IMR-90 (cell line): Measurements from ENCODE around the gene ABTB1. TPM values are rescaled to one million over a fixed set of nuclear protein-coding genes. Genes with fewer than 3 reads are reported as not detected.
A peak's percentile ranks its signal among the peaks of the same experiment; 100 is the strongest.

Experiments used
- ATAC-seq: fragments of 200-7000 bp; cut with Tn5 transposase; 2 replicates; pipeline ENCODE4 v1.9.1; 2020; ENCODE audit warnings: low read depth, mild to moderate bottlenecking, moderate library complexity
- BruUV-seq: library from RNA; stranded (reverse); fragments of 400-500 nt; replicated peaks from 2 replicates; lab custom pipeline; 2021; lab: Mats Ljungman, UMichigan
- CTCF ChIA-PET: fragments of 300-600 bp; formaldehyde crosslinking; extraction: SDS; loops from one replicate; lab custom pipeline; 2021; ENCODE audit warnings: antibody characterized with exemption; lab: Yijun Ruan, JAX
- POLR2A ChIA-PET: fragments of 300-600 bp; sonication (Branson Sonifier 250); formaldehyde crosslinking; loops from one replicate; lab custom pipeline; 2022; ENCODE audit warnings: antibody characterized with exemption; ENCODE audit not compliant: unreplicated experiment; lab: Charles Lee
- DNase-seq: peaks from one replicate; pipeline ENCODE4 v3.0.0; 2013
- H2AFZ ChIP-seq: replicated peaks from 2 replicates; pipeline ENCODE3; 2013; ENCODE audit warnings: low read length, mild to moderate bottlenecking; ENCODE audit not compliant: poor library complexity
- H2AK5ac ChIP-seq: 2 replicates; pipeline ENCODE4 v1.6.1; 2013; ENCODE audit warnings: low read depth, low read length, inconsistent platforms
- H2AK9ac ChIP-seq: replicated peaks from 2 replicates; pipeline ENCODE3; 2013; ENCODE audit warnings: mild to moderate bottlenecking, low read depth, low read length, moderate library complexity; ENCODE audit not compliant: poor library complexity
- H2BK120ac ChIP-seq: 2 replicates; pipeline ENCODE4 v1.6.1; 2013; ENCODE audit warnings: low read depth, low read length, inconsistent platforms
- H2BK15ac ChIP-seq: 3 replicates; pipeline ENCODE4 v1.6.1; 2013; ENCODE audit warnings: low read depth, low read length, inconsistent platforms
- H2BK20ac ChIP-seq: 2 replicates; pipeline ENCODE4 v1.6.1; 2013; ENCODE audit warnings: low read depth, mild to moderate bottlenecking, inconsistent platforms, low read length, moderate library complexity
- H2BK5ac ChIP-seq: 2 replicates; pipeline ENCODE4 v1.6.1; 2013; ENCODE audit warnings: mild to moderate bottlenecking, low read depth, low read length, inconsistent platforms; ENCODE audit not compliant: poor library complexity, severe bottlenecking
- H3K14ac ChIP-seq: replicated peaks from 2 replicates; pipeline ENCODE4 v1.6.1; 2013; ENCODE audit warnings: low read depth, low read length, inconsistent platforms
- H3K18ac ChIP-seq: 2 replicates; pipeline ENCODE4 v1.6.1; 2013; ENCODE audit warnings: low read depth, low read length, control low read depth
- H3K23ac ChIP-seq: 2 replicates; pipeline ENCODE4 v1.6.1; 2013; ENCODE audit warnings: low read depth, low read length, inconsistent platforms
- H3K27ac ChIP-seq: 2 replicates; pipeline ENCODE4 v1.5.1; 2013; ENCODE audit warnings: mild to moderate bottlenecking, control low read depth, low read length; ENCODE audit not compliant: insufficient read depth
- H3K27me3 ChIP-seq: 2 replicates; pipeline ENCODE4 v1.6.1; 2013; ENCODE audit warnings: low read length; ENCODE audit not compliant: control insufficient read depth, insufficient read depth
- H3K36me3 ChIP-seq: 2 replicates; pipeline ENCODE4 v1.6.1; 2013; ENCODE audit warnings: low read length, mixed read lengths; ENCODE audit not compliant: control insufficient read depth, insufficient read depth
- H3K4ac ChIP-seq: 2 replicates; pipeline ENCODE4 v1.6.1; 2013; ENCODE audit warnings: low read depth, low read length, inconsistent platforms
- H3K4me1 ChIP-seq: 2 replicates; pipeline ENCODE4 v1.6.1; 2013; ENCODE audit warnings: low read length, mixed read lengths; ENCODE audit not compliant: control insufficient read depth, insufficient read depth
- H3K4me2 ChIP-seq: 2 replicates; pipeline ENCODE4 v1.6.1; 2013; ENCODE audit warnings: low read depth, mild to moderate bottlenecking, control low read depth, low read length, moderate library complexity
- H3K4me3 ChIP-seq: 2 replicates; pipeline ENCODE4 v1.5.1; 2013; ENCODE audit warnings: low read depth, mild to moderate bottlenecking, control low read depth, low read length, moderate library complexity; ENCODE audit not compliant: insufficient read depth
- H3K56ac ChIP-seq: 2 replicates; pipeline ENCODE4 v1.6.1; 2013; ENCODE audit warnings: low read length, inconsistent platforms; ENCODE audit not compliant: insufficient read depth; ENCODE audit errors: extremely low read depth
- H3K79me1 ChIP-seq, 2 experiments: 2 replicates each; pipeline ENCODE4 v1.6.1; 2013; ENCODE audit warnings: low read length in 2 of 2, inconsistent platforms in 1 of 2, low read depth in 1 of 2
- H3K9ac ChIP-seq: 2 replicates; pipeline ENCODE4 v1.6.1; 2013; ENCODE audit warnings: low read depth, low read length, control low read depth
- H3K9me1 ChIP-seq: 2 replicates; pipeline ENCODE4 v1.6.1; 2013; ENCODE audit warnings: low read length, inconsistent platforms; ENCODE audit not compliant: insufficient read depth
- H3K9me3 ChIP-seq: 2 replicates; pipeline ENCODE4 v1.6.1; 2013; ENCODE audit warnings: low read length; ENCODE audit not compliant: control insufficient read depth, insufficient read depth
- H4K20me1 ChIP-seq: 2 replicates; pipeline ENCODE4 v1.6.1; 2013; ENCODE audit warnings: low read length, inconsistent platforms; ENCODE audit not compliant: insufficient read depth
- H4K5ac ChIP-seq: 2 replicates; pipeline ENCODE4 v1.6.1; 2013; ENCODE audit warnings: mild to moderate bottlenecking, low read depth, low read length, control low read depth
- H4K8ac ChIP-seq, 2 experiments: 2 replicates each; pipeline ENCODE4 v1.6.1; 2013; ENCODE audit warnings: low read depth in 2 of 2, low read length in 2 of 2, control low read depth in 1 of 2, inconsistent platforms in 1 of 2
- H4K91ac ChIP-seq: 2 replicates; pipeline ENCODE4 v1.6.1; 2013; ENCODE audit warnings: low read depth, low read length, inconsistent platforms; ENCODE audit not compliant: insufficient read depth
- BHLHE40 ChIP-seq: fragments of 150-350 bp; IDR thresholded peaks from 2 replicates; pipeline ENCODE4 v1.6.1; 2016; ENCODE audit warnings: mild to moderate bottlenecking, low read depth, low read length
- CEBPB ChIP-seq: IDR thresholded peaks from 2 replicates; pipeline ENCODE4 v1.6.1; 2012; ENCODE audit warnings: low read depth, low read length, improper control_type of control experiment
- CHD1 ChIP-seq: IDR thresholded peaks from 2 replicates; pipeline ENCODE4 v1.6.1; 2012; ENCODE audit warnings: low read depth, low read length, improper control_type of control experiment
- ELK1 ChIP-seq: fragments of 150-350 bp; IDR thresholded peaks from 2 replicates; pipeline ENCODE4 v1.6.1; 2016; ENCODE audit warnings: low read depth, mild to moderate bottlenecking, low read length, moderate library complexity, borderline replicate concordance
- FOS ChIP-seq: fragments of 150-350 bp; IDR thresholded peaks from 2 replicates; pipeline ENCODE4 v1.6.1; 2016; ENCODE audit warnings: low read depth, low read length
- MAFK ChIP-seq: IDR thresholded peaks from 2 replicates; pipeline ENCODE4 v1.6.1; 2012; ENCODE audit warnings: low read depth, low read length, improper control_type of control experiment
- MAZ ChIP-seq: IDR thresholded peaks from 2 replicates; pipeline ENCODE4 v1.6.1; 2012; ENCODE audit warnings: low read depth, mild to moderate bottlenecking, low read length, improper control_type of control experiment, moderate library complexity, borderline replicate concordance
- MXI1 ChIP-seq: IDR thresholded peaks from 2 replicates; pipeline ENCODE4 v1.6.1; 2012; ENCODE audit warnings: low read depth, mild to moderate bottlenecking, low read length, moderate library complexity, borderline replicate concordance
- NFE2L2 ChIP-seq: fragments of 150-350 bp; IDR thresholded peaks from 2 replicates; pipeline ENCODE4 v1.6.1; 2016; ENCODE audit warnings: low read depth, mild to moderate bottlenecking, low read length
- RAD21 ChIP-seq: IDR thresholded peaks from 2 replicates; pipeline ENCODE4 v1.6.1; 2012; ENCODE audit warnings: low read length, improper control_type of control experiment
- RCOR1 ChIP-seq: IDR thresholded peaks from 2 replicates; pipeline ENCODE4 v1.6.1; 2012; ENCODE audit warnings: mild to moderate bottlenecking, low read length, improper control_type of control experiment; ENCODE audit not compliant: insufficient replicate concordance
- RFX5 ChIP-seq: IDR thresholded peaks from 2 replicates; pipeline ENCODE4 v1.8.0; 2012; ENCODE audit warnings: low read depth, mild to moderate bottlenecking, low read length, moderate library complexity
- WGBS, 2 experiments: methylation state at CpG; one replicate each; pipeline versions ENCODE4 v1.1.5 to v1.1.7; 2013; ENCODE audit warnings: missing lambda C conversion rate in 2 of 2; ENCODE audit not compliant: insufficient read length in 1 of 2; ENCODE audit errors: extremely low coverage in 2 of 2; 5-methylcytosine and 5-hydroxymethylcytosine counted together
- dilution Hi-C: fragments of 300-500 bp; cut with HindIII; formaldehyde crosslinking; loops from one replicate; pipeline ENCODE4 v1.14.3; 2018; ENCODE audit warnings: low sequenced_read_pairs; ENCODE audit not compliant: unreplicated experiment
- in situ Hi-C: fragments of 300-500 bp; cut with MboI; formaldehyde crosslinking; loops from 3 replicates; pipeline ENCODE4 v1.14.3; 2019; ENCODE audit warnings: low sequenced_read_pairs, inconsistent platforms, mixed read lengths
- intact Hi-C: fragments of 100-400 bp; cut with micrococcal nuclease; formaldehyde crosslinking; loops from 2 replicates; pipeline ENCODE4 v1.10.0; 2022
- polyA plus RNA-seq, 3 experiments: library from polyadenylated mRNA; depleted of rRNA; stranded (reverse); fragments of >200 nt; gene quantifications; 2 replicates each; pipeline ENCODE4 v1.2.3, GENCODE V29; 2012; ENCODE audit warnings: low replicate concordance in 1 of 3
- total RNA-seq: library from RNA; depleted of rRNA; stranded (reverse); fragments of >200 nt; gene quantifications from 2 replicates; pipeline ENCODE4 v1.2.3, GENCODE V29; 2012
- TF ChIP-seq, protein P1 (sequence below): fragments of 150-350 bp; IDR thresholded peaks from 2 replicates; pipeline ENCODE4 v1.6.1; 2017; ENCODE audit warnings: mild to moderate bottlenecking, antibody characterized with exemption, low read length, low read depth
- TF ChIP-seq, protein P2 (sequence below): conservative IDR thresholded peaks from 2 replicates; pipeline ENCODE4 v1.5.1; 2012; ENCODE audit warnings: mild to moderate bottlenecking, low read depth, low read length, improper control_type of control experiment

The ABTB1 gene
- total and polyA plus RNA-seq, 2 of the 4 experiments (the other 2 are of a cell fraction): 3.2 to 23.0 TPM

GRCh38 chr3:127628426-127628787 lies 44.3 kb upstream of the ABTB1 start:
- WGBS, 2 experiments: no CpG with 5 or more reads among the region's 4 CpGs
- Histone ChIP-seq H4K20me1 (peaks cover 10% of the 10 kb centered on the region; the same call in 1 of the 2 replicates), H2AK5ac (no peak overlapping the region), H4K8ac (no peak overlapping the region), H2BK5ac (no peak overlapping the region), H3K79me1 (no peaks in the 10 kb centered on the region), H3K23ac (no peak overlapping the region), H3K9ac (no peak overlapping the region), H3K56ac (no peak overlapping the region), H2BK20ac (no peak overlapping the region), H4K91ac (no peak overlapping the region), H3K36me3 (no peaks in the 10 kb centered on the region), H3K27me3 (peaks cover 41% of the 10 kb centered on the region), H3K4ac (no peak overlapping the region), H3K27ac (no peak overlapping the region), H3K9me1 (peaks cover 9% of the 10 kb centered on the region), H3K4me3 (no peak overlapping the region; the same call in 1 of the 2 replicates), H2BK120ac (no peak overlapping the region), H3K9me3 (0 out of 2 replicates have a peak, but pooled peaks cover 2% of the 10 kb centered on the region), H2AFZ (no peak overlapping the region), H3K14ac (no peak overlapping the region), H3K18ac (no peak overlapping the region), H3K4me1 (peaks cover 3% of the 10 kb centered on the region; the same call in 1 of the 2 replicates), H2AK9ac (no peak overlapping the region), H2BK15ac (no peak overlapping the region), H4K5ac (no peak overlapping the region), H3K4me2 (peak overlapping the region; percentile 39; the same call in 1 of the 2 replicates)
- TF ChIP-seq CEBPB (no peak), MAFK (no peak), MXI1 (no peak), CHD1 (no peak), NFE2L2 (no peak), FOS (no peak), BHLHE40 (no peak), RCOR1 (no peak), MAZ (no peak), ELK1 (no peak), RAD21 (no peak), RFX5 (no peak)
- TF ChIP-seq, protein P1, sequence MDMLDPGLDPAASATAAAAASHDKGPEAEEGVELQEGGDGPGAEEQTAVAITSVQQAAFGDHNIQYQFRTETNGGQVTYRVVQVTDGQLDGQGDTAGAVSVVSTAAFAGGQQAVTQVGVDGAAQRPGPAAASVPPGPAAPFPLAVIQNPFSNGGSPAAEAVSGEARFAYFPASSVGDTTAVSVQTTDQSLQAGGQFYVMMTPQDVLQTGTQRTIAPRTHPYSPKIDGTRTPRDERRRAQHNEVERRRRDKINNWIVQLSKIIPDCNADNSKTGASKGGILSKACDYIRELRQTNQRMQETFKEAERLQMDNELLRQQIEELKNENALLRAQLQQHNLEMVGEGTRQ: no peak
- TF ChIP-seq, protein P2, sequence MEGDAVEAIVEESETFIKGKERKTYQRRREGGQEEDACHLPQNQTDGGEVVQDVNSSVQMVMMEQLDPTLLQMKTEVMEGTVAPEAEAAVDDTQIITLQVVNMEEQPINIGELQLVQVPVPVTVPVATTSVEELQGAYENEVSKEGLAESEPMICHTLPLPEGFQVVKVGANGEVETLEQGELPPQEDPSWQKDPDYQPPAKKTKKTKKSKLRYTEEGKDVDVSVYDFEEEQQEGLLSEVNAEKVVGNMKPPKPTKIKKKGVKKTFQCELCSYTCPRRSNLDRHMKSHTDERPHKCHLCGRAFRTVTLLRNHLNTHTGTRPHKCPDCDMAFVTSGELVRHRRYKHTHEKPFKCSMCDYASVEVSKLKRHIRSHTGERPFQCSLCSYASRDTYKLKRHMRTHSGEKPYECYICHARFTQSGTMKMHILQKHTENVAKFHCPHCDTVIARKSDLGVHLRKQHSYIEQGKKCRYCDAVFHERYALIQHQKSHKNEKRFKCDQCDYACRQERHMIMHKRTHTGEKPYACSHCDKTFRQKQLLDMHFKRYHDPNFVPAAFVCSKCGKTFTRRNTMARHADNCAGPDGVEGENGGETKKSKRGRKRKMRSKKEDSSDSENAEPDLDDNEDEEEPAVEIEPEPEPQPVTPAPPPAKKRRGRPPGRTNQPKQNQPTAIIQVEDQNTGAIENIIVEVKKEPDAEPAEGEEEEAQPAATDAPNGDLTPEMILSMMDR: no peak
- ChIA-PET POLR2A (no interaction called here), CTCF (no interaction called here)
- dilution Hi-C loops: no loop called here
- in situ Hi-C loops: no loop called here
- no peak for ATAC-seq
- intact Hi-C loops: no loop called here
- DNase-seq: no peak
- no TSS peak for BruUV-seq
